IMR-90 (cell line): ENCODE results near the gene ADGRG1. TPM values are rescaled to one million over a fixed set of nuclear protein-coding genes. Genes with fewer than 3 reads are reported as not detected.

Experiments
- ATAC-seq: fragments of 200-7000 bp; cut with Tn5 transposase; 2 replicates; pipeline ENCODE4 v1.9.1; 2020; ENCODE audit warnings: low read depth, mild to moderate bottlenecking, moderate library complexity
- BruUV-seq: library from RNA; stranded (reverse); fragments of 400-500 nt; replicated peaks from 2 replicates; lab custom pipeline; 2021; lab: Mats Ljungman, UMichigan
- CTCF ChIA-PET: fragments of 300-600 bp; formaldehyde crosslinking; extraction: SDS; loops from one replicate; lab custom pipeline; 2021; ENCODE audit warnings: antibody characterized with exemption; lab: Yijun Ruan, JAX
- POLR2A ChIA-PET: fragments of 300-600 bp; sonication (Branson Sonifier 250); formaldehyde crosslinking; loops from one replicate; lab custom pipeline; 2022; ENCODE audit warnings: antibody characterized with exemption; ENCODE audit not compliant: unreplicated experiment; lab: Charles Lee
- DNase-seq: peaks from one replicate; pipeline ENCODE4 v3.0.0; 2013
- H2AFZ ChIP-seq: replicated peaks from 2 replicates; pipeline ENCODE3; 2013; ENCODE audit warnings: low read length, mild to moderate bottlenecking; ENCODE audit not compliant: poor library complexity
- H2AK5ac ChIP-seq: 2 replicates; pipeline ENCODE4 v1.6.1; 2013; ENCODE audit warnings: low read depth, low read length, inconsistent platforms
- H2AK9ac ChIP-seq: replicated peaks from 2 replicates; pipeline ENCODE3; 2013; ENCODE audit warnings: mild to moderate bottlenecking, low read depth, low read length, moderate library complexity; ENCODE audit not compliant: poor library complexity
- H2BK120ac ChIP-seq: 2 replicates; pipeline ENCODE4 v1.6.1; 2013; ENCODE audit warnings: low read depth, low read length, inconsistent platforms
- H2BK15ac ChIP-seq: 3 replicates; pipeline ENCODE4 v1.6.1; 2013; ENCODE audit warnings: low read depth, low read length, inconsistent platforms
- H2BK20ac ChIP-seq: 2 replicates; pipeline ENCODE4 v1.6.1; 2013; ENCODE audit warnings: low read depth, mild to moderate bottlenecking, inconsistent platforms, low read length, moderate library complexity
- H2BK5ac ChIP-seq: 2 replicates; pipeline ENCODE4 v1.6.1; 2013; ENCODE audit warnings: mild to moderate bottlenecking, low read depth, low read length, inconsistent platforms; ENCODE audit not compliant: poor library complexity, severe bottlenecking
- H3K14ac ChIP-seq: replicated peaks from 2 replicates; pipeline ENCODE4 v1.6.1; 2013; ENCODE audit warnings: low read depth, low read length, inconsistent platforms
- H3K18ac ChIP-seq: 2 replicates; pipeline ENCODE4 v1.6.1; 2013; ENCODE audit warnings: low read depth, low read length, control low read depth
- H3K23ac ChIP-seq: 2 replicates; pipeline ENCODE4 v1.6.1; 2013; ENCODE audit warnings: low read depth, low read length, inconsistent platforms
- H3K27ac ChIP-seq: 2 replicates; pipeline ENCODE4 v1.5.1; 2013; ENCODE audit warnings: mild to moderate bottlenecking, control low read depth, low read length; ENCODE audit not compliant: insufficient read depth
- H3K27me3 ChIP-seq: 2 replicates; pipeline ENCODE4 v1.6.1; 2013; ENCODE audit warnings: low read length; ENCODE audit not compliant: control insufficient read depth, insufficient read depth
- H3K36me3 ChIP-seq: 2 replicates; pipeline ENCODE4 v1.6.1; 2013; ENCODE audit warnings: low read length, mixed read lengths; ENCODE audit not compliant: control insufficient read depth, insufficient read depth
- H3K4ac ChIP-seq: 2 replicates; pipeline ENCODE4 v1.6.1; 2013; ENCODE audit warnings: low read depth, low read length, inconsistent platforms
- H3K4me1 ChIP-seq: 2 replicates; pipeline ENCODE4 v1.6.1; 2013; ENCODE audit warnings: low read length, mixed read lengths; ENCODE audit not compliant: control insufficient read depth, insufficient read depth
- H3K4me2 ChIP-seq: 2 replicates; pipeline ENCODE4 v1.6.1; 2013; ENCODE audit warnings: low read depth, mild to moderate bottlenecking, control low read depth, low read length, moderate library complexity
- H3K4me3 ChIP-seq: 2 replicates; pipeline ENCODE4 v1.5.1; 2013; ENCODE audit warnings: low read depth, mild to moderate bottlenecking, control low read depth, low read length, moderate library complexity; ENCODE audit not compliant: insufficient read depth
- H3K56ac ChIP-seq: 2 replicates; pipeline ENCODE4 v1.6.1; 2013; ENCODE audit warnings: low read length, inconsistent platforms; ENCODE audit not compliant: insufficient read depth; ENCODE audit errors: extremely low read depth
- H3K79me1 ChIP-seq, 2 experiments: 2 replicates each; pipeline ENCODE4 v1.6.1; 2013; ENCODE audit warnings: low read length in 2 of 2, inconsistent platforms in 1 of 2, low read depth in 1 of 2
- H3K9ac ChIP-seq: 2 replicates; pipeline ENCODE4 v1.6.1; 2013; ENCODE audit warnings: low read depth, low read length, control low read depth
- H3K9me1 ChIP-seq: 2 replicates; pipeline ENCODE4 v1.6.1; 2013; ENCODE audit warnings: low read length, inconsistent platforms; ENCODE audit not compliant: insufficient read depth
- H3K9me3 ChIP-seq: 2 replicates; pipeline ENCODE4 v1.6.1; 2013; ENCODE audit warnings: low read length; ENCODE audit not compliant: control insufficient read depth, insufficient read depth
- H4K20me1 ChIP-seq: 2 replicates; pipeline ENCODE4 v1.6.1; 2013; ENCODE audit warnings: low read length, inconsistent platforms; ENCODE audit not compliant: insufficient read depth
- H4K5ac ChIP-seq: 2 replicates; pipeline ENCODE4 v1.6.1; 2013; ENCODE audit warnings: mild to moderate bottlenecking, low read depth, low read length, control low read depth
- H4K8ac ChIP-seq, 2 experiments: 2 replicates each; pipeline ENCODE4 v1.6.1; 2013; ENCODE audit warnings: low read depth in 2 of 2, low read length in 2 of 2, control low read depth in 1 of 2, inconsistent platforms in 1 of 2
- H4K91ac ChIP-seq: 2 replicates; pipeline ENCODE4 v1.6.1; 2013; ENCODE audit warnings: low read depth, low read length, inconsistent platforms; ENCODE audit not compliant: insufficient read depth
- BHLHE40 ChIP-seq: fragments of 150-350 bp; IDR thresholded peaks from 2 replicates; pipeline ENCODE4 v1.6.1; 2016; ENCODE audit warnings: mild to moderate bottlenecking, low read depth, low read length
- CEBPB ChIP-seq: IDR thresholded peaks from 2 replicates; pipeline ENCODE4 v1.6.1; 2012; ENCODE audit warnings: low read depth, low read length, improper control_type of control experiment
- FOS ChIP-seq: fragments of 150-350 bp; IDR thresholded peaks from 2 replicates; pipeline ENCODE4 v1.6.1; 2016; ENCODE audit warnings: low read depth, low read length
- MAFK ChIP-seq: IDR thresholded peaks from 2 replicates; pipeline ENCODE4 v1.6.1; 2012; ENCODE audit warnings: low read depth, low read length, improper control_type of control experiment
- NFE2L2 ChIP-seq: fragments of 150-350 bp; IDR thresholded peaks from 2 replicates; pipeline ENCODE4 v1.6.1; 2016; ENCODE audit warnings: low read depth, mild to moderate bottlenecking, low read length
- RCOR1 ChIP-seq: IDR thresholded peaks from 2 replicates; pipeline ENCODE4 v1.6.1; 2012; ENCODE audit warnings: mild to moderate bottlenecking, low read length, improper control_type of control experiment; ENCODE audit not compliant: insufficient replicate concordance
- WGBS, 2 experiments: methylation state at CpG; one replicate each; pipeline versions ENCODE4 v1.1.5 to v1.1.7; 2013; ENCODE audit warnings: missing lambda C conversion rate in 2 of 2; ENCODE audit not compliant: insufficient read length in 1 of 2; ENCODE audit errors: extremely low coverage in 2 of 2; 5-methylcytosine and 5-hydroxymethylcytosine counted together
- dilution Hi-C: fragments of 300-500 bp; cut with HindIII; formaldehyde crosslinking; loops from one replicate; pipeline ENCODE4 v1.14.3; 2018; ENCODE audit warnings: low sequenced_read_pairs; ENCODE audit not compliant: unreplicated experiment
- in situ Hi-C: fragments of 300-500 bp; cut with MboI; formaldehyde crosslinking; loops from 3 replicates; pipeline ENCODE4 v1.14.3; 2019; ENCODE audit warnings: low sequenced_read_pairs, inconsistent platforms, mixed read lengths
- intact Hi-C: fragments of 100-400 bp; cut with micrococcal nuclease; formaldehyde crosslinking; loops from 2 replicates; pipeline ENCODE4 v1.10.0; 2022
- polyA plus RNA-seq, 3 experiments: library from polyadenylated mRNA; depleted of rRNA; stranded (reverse); fragments of >200 nt; gene quantifications; 2 replicates each; pipeline ENCODE4 v1.2.3, GENCODE V29; 2012; ENCODE audit warnings: low replicate concordance in 1 of 3
- total RNA-seq: library from RNA; depleted of rRNA; stranded (reverse); fragments of >200 nt; gene quantifications from 2 replicates; pipeline ENCODE4 v1.2.3, GENCODE V29; 2012
- TF ChIP-seq, protein P1 (sequence below): fragments of 150-350 bp; IDR thresholded peaks from 2 replicates; pipeline ENCODE4 v1.6.1; 2017; ENCODE audit warnings: mild to moderate bottlenecking, antibody characterized with exemption, low read length, low read depth

ADGRG1 gene
- total and polyA plus RNA-seq, 2 of the 4 experiments (the other 2 are of a cell fraction): 0.90 to 8.4 TPM

- no peak overlapping the region for H2AFZ ChIP-seq
- no peak overlapping the region for H3K4me2 ChIP-seq
- POLR2A ChIA-PET: no interaction called here
- ATAC-seq: no peak
- no peak overlapping the region for H3K4ac ChIP-seq
- no peak overlapping the region for H2AK5ac ChIP-seq
- no peak overlapping the region for H2BK15ac ChIP-seq
- no peak overlapping the region for H3K18ac ChIP-seq
- H3K23ac ChIP-seq: no peak overlapping the region
- no peak overlapping the region for H3K56ac ChIP-seq
- no peaks in the 10 kb centered on the region for H4K20me1 ChIP-seq
- CTCF ChIA-PET: no interaction called here
- no peak overlapping the region for H2BK5ac ChIP-seq
- no peak overlapping the region for H3K9ac ChIP-seq
- 86% methylated on average over 1 of the region's 4 CpGs; no CpG with 5 or more reads in 1 of the 2 experiments for WGBS, 2 experiments
- peaks cover 77% of the 10 kb centered on the region for H3K27me3 ChIP-seq
- in situ Hi-C loops: no loop called here
- H3K4me1 ChIP-seq: no peaks in the 10 kb centered on the region
- dilution Hi-C loops: no loop called here
- H3K4me3 ChIP-seq: no peak overlapping the region
- no peak overlapping the region for H2BK20ac ChIP-seq
- no peaks in the 10 kb centered on the region for H3K36me3 ChIP-seq
- H2AK9ac ChIP-seq: no peak overlapping the region
- intact Hi-C loops: no loop called here
- no peak overlapping the region for H4K8ac ChIP-seq
- no peaks in the 10 kb centered on the region for H3K9me3 ChIP-seq
- no peaks in the 10 kb centered on the region for H3K79me1 ChIP-seq
- H4K5ac ChIP-seq: no peak overlapping the region
- H4K91ac ChIP-seq: no peak overlapping the region
- H3K14ac ChIP-seq: no peak overlapping the region
- no peak overlapping the region for H2BK120ac ChIP-seq
- H3K27ac ChIP-seq: no peak overlapping the region
- no peaks in the 10 kb centered on the region for H3K9me1 ChIP-seq
- TF ChIP-seq MAFK: no peak
- TF ChIP-seq NFE2L2: no peak
- no peak; the same call in 1 of the 2 replicates for TF ChIP-seq CEBPB
- TF ChIP-seq, protein P1, sequence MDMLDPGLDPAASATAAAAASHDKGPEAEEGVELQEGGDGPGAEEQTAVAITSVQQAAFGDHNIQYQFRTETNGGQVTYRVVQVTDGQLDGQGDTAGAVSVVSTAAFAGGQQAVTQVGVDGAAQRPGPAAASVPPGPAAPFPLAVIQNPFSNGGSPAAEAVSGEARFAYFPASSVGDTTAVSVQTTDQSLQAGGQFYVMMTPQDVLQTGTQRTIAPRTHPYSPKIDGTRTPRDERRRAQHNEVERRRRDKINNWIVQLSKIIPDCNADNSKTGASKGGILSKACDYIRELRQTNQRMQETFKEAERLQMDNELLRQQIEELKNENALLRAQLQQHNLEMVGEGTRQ: no peak
- TF ChIP-seq RCOR1: no peak
- no peak for TF ChIP-seq BHLHE40
- TF ChIP-seq FOS: no peak
- peak; percentile 7 for DNase-seq
- no TSS peak for BruUV-seq
Measured at GRCh38 chr16:57690782-57691471, 62.5 kb downstream of the ADGRG1 start.
